GM10248 (cell line): Measurements from ENCODE around the gene ZBTB7B.
A peak's percentile ranks its signal among the peaks of the same experiment; 100 is the strongest.

Source experiments
- CTCF ChIA-PET: fragments of 300-600 bp; sonication (Branson Sonifier 250); formaldehyde crosslinking; extraction: SDS; loops from one replicate; lab custom pipeline; 2021; ENCODE audit warnings: antibody characterized with exemption; lab: Yijun Ruan, JAX
- POLR2A ChIA-PET: fragments of 350-650 bp; sonication (Branson Sonifier 250); formaldehyde crosslinking; extraction: SDS; loops from one replicate; lab custom pipeline; 2020; ENCODE audit warnings: antibody characterized with exemption; lab: Yijun Ruan, JAX
- DNase-seq: peaks from one replicate; pipeline ENCODE4 v3.0.0; 2012; ENCODE audit errors: extremely low spot score
- CTCF ChIP-seq: IDR thresholded peaks from 2 replicates; pipeline ENCODE4 v1.5.1; 2012; ENCODE audit warnings: mild to moderate bottlenecking, low read depth; ENCODE audit errors: extremely low read depth, missing control alignments, control extremely low read depth

ZBTB7B gene

GRCh38 chr1:154970631-154971340 is 31.8 kb upstream of the ZBTB7B start, which contains the start of gene SHC1:
TSS of gene SHC1 (minus strand) at chr1:154970747. CDS start at chr1:154970526, 221 bp downstream.
- peak; percentile 84 for DNase-seq
- no peak for TF ChIP-seq CTCF
- CTCF ChIA-PET = interaction anchor here (0.6 to 5.3 kb wide), 15 partner anchors 9 to 411 kb away, joined by 3 to 51 read pairs (median 4); partner anchors contain the start of genes ADAM15, PBXIP1 and PYGO2
- POLR2A ChIA-PET = interaction anchor here (0.6 to 2.3 kb wide), 4 partner anchors 9 to 164 kb away, joined by 3 to 6 read pairs (median 4); partner anchors contain the start of gene PYGO2

GRCh38 chr1:154971341-154971998 is 31.1 kb upstream of the ZBTB7B start:
- CTCF ChIA-PET = interaction anchor here (1.1 to 5.3 kb wide), 8 partner anchors 10 to 412 kb away, joined by 3 to 51 read pairs (median 6); partner anchors contain the start of genes ADAM15, PBXIP1 and PYGO2
- TF ChIP-seq CTCF = no peak
- no peak for DNase-seq
- POLR2A ChIA-PET = interaction anchor here (1.3 to 2.3 kb wide), 3 partner anchors 10 to 28 kb away, joined by 4 to 6 read pairs (median 4); partner anchors contain the start of gene PYGO2

GRCh38 chr1:154972213-154972516 is 30.4 kb upstream of the ZBTB7B start:
- DNase-seq = no peak
- CTCF ChIA-PET = interaction anchor here (1.9 to 5.3 kb wide), 4 partner anchors 11 to 79 kb away, joined by 4 to 51 read pairs (median 8); partner anchors contain the start of genes ADAM15 and PYGO2
- TF ChIP-seq CTCF = no peak
- POLR2A ChIA-PET = interaction anchor here (0.9 to 2.3 kb wide), 2 partner anchors 11 to 20 kb away, joined by 3 to 6 read pairs; partner anchors contain the start of gene PYGO2

GRCh38 chr1:154972517-154973343 is 29.9 kb upstream of the ZBTB7B start:
- POLR2A ChIA-PET = interaction anchor here (0.7 to 2.4 kb wide), 4 partner anchors 11 to 33 kb away, joined by 3 to 6 read pairs (median 4); partner anchors contain the start of gene PYGO2
- no peak for DNase-seq
- CTCF ChIA-PET = interaction anchor here (1.0 to 5.3 kb wide), 10 partner anchors 8 to 112 kb away, joined by 3 to 51 read pairs (median 6); partner anchors contain the start of genes ADAM15 and PYGO2
- no peak for TF ChIP-seq CTCF

GRCh38 chr1:154973344-154974101 is 29.1 kb upstream of the ZBTB7B start:
- TF ChIP-seq CTCF = no peak
- CTCF ChIA-PET = interaction anchor here (0.7 to 5.3 kb wide), 13 partner anchors 9 to 112 kb away, joined by 3 to 51 read pairs (median 4); partner anchors contain the start of genes ADAM15 and PYGO2
- POLR2A ChIA-PET = interaction anchor here (0.7 to 2.4 kb wide), 9 partner anchors 10 to 1339 kb away, joined by 3 to 11 read pairs (median 7); partner anchors contain the start of genes CHTOP, FLAD1, KCNN3 and PBXIP1
- DNase-seq = peak; percentile 88
